ENCODE results near the gene OR6Q1. TPM values are rescaled to one million over a fixed set of nuclear protein-coding genes. Genes with fewer than 3 reads are reported as not detected.

The OR6Q1 gene
- total and polyA plus RNA-seq, 2 of the 4 experiments (the other 2 are of a cell fraction) = not detected

- Histone ChIP-seq H2BK120ac (ENCODE audit: low read depth, low read length) (0 out of 2 replicates have a peak overlapping the region, but pooled peaks have one; percentile 48), H3K4me3 (ENCODE audit: insufficient read depth, low read depth, low read length) (no peak overlapping the region), H3K14ac (replicated peaks; ENCODE audit: low read depth, low read length) (no peak overlapping the region), H4K91ac (ENCODE audit: insufficient read depth, low read depth, low read length) (no peak overlapping the region), H3K79me1 (ENCODE audit: low read depth in 1 of 2, low read length in 2 of 2) (no peaks in the 10 kb centered on the region), H3K27me3 (ENCODE audit: control insufficient read depth, insufficient read depth, low read length) (no peaks in the 10 kb centered on the region), H2BK5ac (ENCODE audit: low read depth, low read length, poor library complexity, severe bottlenecking) (no peak overlapping the region), H4K8ac (ENCODE audit: low read depth in 2 of 2, low read length in 2 of 2) (no peak overlapping the region), H3K9me3 (ENCODE audit: control insufficient read depth, insufficient read depth, low read length) (no peaks in the 10 kb centered on the region), H2AK9ac (replicated peaks; ENCODE audit: low read depth, low read length, poor library complexity) (peak overlapping the region; percentile 10), H3K4me1 (ENCODE audit: control insufficient read depth, insufficient read depth, low read length) (no peaks in the 10 kb centered on the region; the same call in 1 of the 2 replicates), H3K9ac (ENCODE audit: low read depth, low read length) (no peak overlapping the region), H4K20me1 (ENCODE audit: insufficient read depth, low read length) (no peaks in the 10 kb centered on the region), H3K27ac (ENCODE audit: insufficient read depth, low read length) (no peak overlapping the region), H3K4me2 (ENCODE audit: low read depth, low read length) (no peak overlapping the region), H2AFZ (replicated peaks; ENCODE audit: low read length, poor library complexity) (no peak overlapping the region), H2BK15ac (ENCODE audit: low read depth, low read length) (0 out of 3 replicates have a peak overlapping the region, but pooled peaks have one; percentile 1), H2BK20ac (ENCODE audit: low read depth, low read length) (0 out of 2 replicates have a peak overlapping the region, but pooled peaks have one; percentile 14), H3K18ac (ENCODE audit: low read depth, low read length) (no peak overlapping the region; the same call in 1 of the 2 replicates), H3K9me1 (ENCODE audit: insufficient read depth, low read length) (no peaks in the 10 kb centered on the region), H4K5ac (ENCODE audit: low read depth, low read length) (no peak overlapping the region), H3K56ac (ENCODE audit: extremely low read depth, insufficient read depth, low read length) (no peak overlapping the region), H3K23ac (ENCODE audit: low read depth, low read length) (no peak overlapping the region), H3K36me3 (ENCODE audit: control insufficient read depth, insufficient read depth, low read length) (no peaks in the 10 kb centered on the region), H2AK5ac (ENCODE audit: low read depth, low read length) (no peak overlapping the region), H3K4ac (ENCODE audit: low read depth, low read length) (no peak overlapping the region)
- dilution Hi-C loops (cut with HindIII; ENCODE audit: low sequenced_read_pairs, unreplicated experiment) = no loop called here
- TF ChIP-seq MAFK (IDR thresholded peaks at IDR 0.05; ENCODE audit: low read depth, low read length) (no peak), RCOR1 (IDR thresholded peaks at IDR 0.05; ENCODE audit: insufficient replicate concordance, low read length) (no peak), SMC3 (IDR thresholded peaks at IDR 0.05; ENCODE audit: low read depth, low read length) (no peak), CTCF (conservative IDR thresholded peaks at IDR 0.05; ENCODE audit: low read depth, low read length) (no peak), NFE2L2 (IDR thresholded peaks at IDR 0.05; ENCODE audit: low read depth, low read length) (no peak), MAZ (IDR thresholded peaks at IDR 0.05; ENCODE audit: borderline replicate concordance, low read depth, low read length) (no peak), CHD1 (IDR thresholded peaks at IDR 0.05; ENCODE audit: low read depth, low read length) (no peak), MXI1 (IDR thresholded peaks at IDR 0.05; ENCODE audit: borderline replicate concordance, low read depth, low read length) (no peak), CEBPB (IDR thresholded peaks at IDR 0.05; ENCODE audit: low read depth, low read length) (no peak), POLR2A (IDR thresholded peaks at IDR 0.05; ENCODE audit: low read depth, low read length) (no peak), RFX5 (IDR thresholded peaks at IDR 0.05; ENCODE audit: low read depth, low read length) (no peak), RAD21 (IDR thresholded peaks at IDR 0.05; ENCODE audit: low read length) (no peak), FOS (IDR thresholded peaks at IDR 0.05; ENCODE audit: low read depth, low read length) (no peak), BHLHE40 (IDR thresholded peaks at IDR 0.05; ENCODE audit: low read depth, low read length) (no peak), USF2 (IDR thresholded peaks at IDR 0.05; ENCODE audit: low read depth, low read length) (no peak), ELK1 (IDR thresholded peaks at IDR 0.05; ENCODE audit: borderline replicate concordance, low read depth, low read length) (no peak)
- in situ Hi-C loops (cut with MboI; ENCODE audit: low sequenced_read_pairs) = no loop called here
- DNase-seq (no peak), ATAC-seq (ENCODE audit: low read depth) (peak; percentile 49)
- BruUV-seq (replicated peaks) = no TSS peak
- intact Hi-C loops (cut with micrococcal nuclease) = no loop called here
- WGBS, 2 experiments (ENCODE audit: extremely low coverage in 2 of 2, insufficient read length in 1 of 2) = no CpG with 5 or more reads among the region's 3 CpGs
- ChIA-PET CTCF (no interaction called here), POLR2A (ENCODE audit: unreplicated experiment) (no interaction called here)
Observed at GRCh38 chr11:58046231-58046630, 15.5 kb downstream of the OR6Q1 start.
